Small intestine (tissue), 7 donors: ENCODE results near the gene HNMT. TPM values are rescaled to one million over a fixed set of nuclear protein-coding genes. Genes with fewer than 3 reads are reported as not detected.
"Not testable (repeated sequence)": the region's sequence is repeated elsewhere in the genome, so short reads cannot be mapped to it uniquely, and the experiment has no call there.

Source experiments
- DNase-seq, 2 donors: peaks; one replicate each; pipeline versions ENCODE4 v3.0.0 to v3.0.0-alpha.2; 2013
- FAIRE-seq: peaks from 2 replicates; lab custom pipeline; 2012; peaks lifted over from hg19 to GRCh38; lab: Jason Lieb, UNC
- H3K27ac ChIP-seq, 3 donors: one replicate each; pipeline ENCODE4 v1.5.1; 2013; ENCODE audit warnings: low read length in 2 of 3, mild to moderate bottlenecking in 2 of 3, control low read depth in 1 of 3, inconsistent platforms in 1 of 3, low read depth in 1 of 3, moderate library complexity in 1 of 3
- H3K27me3 ChIP-seq, 3 donors: one replicate each; pipeline ENCODE4 v1.6.1; 2013; ENCODE audit warnings: low read length in 3 of 3, inconsistent platforms in 1 of 3; ENCODE audit not compliant: control insufficient read depth in 3 of 3, insufficient read depth in 3 of 3
- H3K36me3 ChIP-seq, 3 donors: one replicate each; pipeline ENCODE4 v1.6.1; 2013; ENCODE audit warnings: low read length in 3 of 3, inconsistent platforms in 1 of 3, low read depth in 1 of 3, mild to moderate bottlenecking in 1 of 3, moderate library complexity in 1 of 3; ENCODE audit not compliant: control insufficient read depth in 3 of 3, insufficient read depth in 2 of 3
- H3K4me1 ChIP-seq, 3 donors: one replicate each; pipeline ENCODE4 v1.6.1; 2013; ENCODE audit warnings: low read length in 2 of 3, inconsistent platforms in 1 of 3, low read depth in 1 of 3, mild to moderate bottlenecking in 1 of 3, moderate library complexity in 1 of 3; ENCODE audit not compliant: control insufficient read depth in 3 of 3, insufficient read depth in 2 of 3
- H3K4me3 ChIP-seq, 3 donors: one replicate each; pipeline ENCODE4 v1.5.1; 2013; ENCODE audit warnings: low read length in 3 of 3, control low read depth in 1 of 3, inconsistent platforms in 1 of 3, low read depth in 1 of 3, mild to moderate bottlenecking in 1 of 3, moderate library complexity in 1 of 3
- H3K9me3 ChIP-seq, 2 donors: one replicate each; pipeline ENCODE4 v1.6.1; 2013; ENCODE audit warnings: low read depth in 1 of 2, low read length in 1 of 2; ENCODE audit not compliant: control insufficient read depth in 2 of 2, insufficient read depth in 1 of 2
- whole genome bisulfite sequencing, 3 donors: extraction: QIAGEN DNeasy Blood & Tissue Kit; methylation state at CpG; one replicate each; pipeline ENCODE4 v1.1.7; 2013; 5-methylcytosine and 5-hydroxymethylcytosine counted together
- polyA plus RNA-seq, 4 donors: library from polyadenylated mRNA; stranded (reverse) in 3 of 4; unstranded in 1 of 4; fragments of 200-250 nt in 3 of 4; fragments of 120-200 nt in 1 of 4; gene quantifications; one replicate each; pipeline versions ENCODE4 v1.2.1 to v1.2.3, GENCODE V29; 2013
- donor health status: healthy with polysubstance abuse.
- donor health status: control.
- donor health status: control.
- donor health status: Bipolar disorder and iron deficiency.
- donor health status: healthy.

HNMT gene
- polyA plus RNA-seq, 4 donors: 22.8 to 96.9 (median 32.0) TPM

GRCh38 chr2:138032334-138032733 lies 68.1 kb downstream of the HNMT start:
- H3K4me3 ChIP-seq: no peak overlapping the region
- FAIRE-seq (no peak), DNase-seq (no peak)
- no peaks in the 10 kb centered on the region for H3K36me3 ChIP-seq
- no peak overlapping the region for H3K27ac ChIP-seq
- H3K4me1 ChIP-seq: peaks cover 0 to 5% (median 0%) of the 10 kb centered on the region in 3 donors
- H3K9me3 ChIP-seq: no peaks in the 10 kb centered on the region
- WGBS, 3 donors: 62 to 78% (median 67%) methylated on average over 2 of the region's 2 CpGs
- H3K27me3 ChIP-seq: no peaks in the 10 kb centered on the region

GRCh38 chr2:138034536-138034935 lies 70.3 kb downstream of the HNMT start:
- FAIRE-seq: no peak
- Histone ChIP-seq H3K9me3 (no peaks in the 10 kb centered on the region), H3K27me3 (no peaks in the 10 kb centered on the region), H3K27ac (no peak overlapping the region), H3K36me3 (no peaks in the 10 kb centered on the region), H3K4me1 (peaks cover 0 to 5% (median 0%) of the 10 kb centered on the region in 3 donors), H3K4me3 (no peak overlapping the region)
- no peak for DNase-seq
- WGBS, 3 donors: 87 to 92% (median 88%) methylated on average over 3 of the region's 3 CpGs

DNA sequence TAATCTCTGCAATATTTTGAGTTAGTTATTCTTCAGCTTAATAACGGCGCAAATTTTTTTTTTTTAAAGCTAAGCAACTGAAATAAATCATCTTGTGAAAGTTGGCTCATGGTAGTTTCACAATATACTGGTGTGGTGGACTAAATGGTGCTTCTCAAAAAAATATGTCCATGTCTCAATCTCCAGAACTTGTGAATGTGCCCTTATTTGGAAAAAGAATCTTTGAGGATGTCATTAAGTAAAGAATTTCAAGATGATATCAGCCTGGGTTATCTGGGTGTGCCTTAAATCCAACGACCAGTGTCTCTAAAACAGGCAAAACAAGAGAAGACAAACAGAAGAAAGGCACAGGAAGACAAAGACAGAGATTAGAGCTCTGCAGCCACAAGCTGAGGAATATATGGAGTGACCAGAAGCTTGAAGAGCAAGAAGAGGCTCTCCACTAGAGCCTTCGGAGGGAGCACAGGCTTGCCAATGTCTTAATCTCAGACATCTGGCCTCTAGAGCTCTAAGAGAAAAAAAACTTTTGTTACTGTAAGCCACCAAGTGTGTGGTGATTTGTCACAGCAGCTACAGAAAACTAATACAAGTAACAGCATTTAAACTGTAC lies 71.4 kb downstream of the HNMT start:
- Histone ChIP-seq H3K36me3 (no peaks in the 10 kb centered on the region), H3K4me3 (no peak overlapping the region), H3K27me3 (no peaks in the 10 kb centered on the region), H3K9me3 (no peaks in the 10 kb centered on the region), H3K4me1 (peaks cover 0 to 5% (median 0%) of the 10 kb centered on the region in 3 donors), H3K27ac (no peak overlapping the region)
- 66 to 72% (median 69%) methylated on average over 4 of the region's 4 CpGs for WGBS, 3 donors
- FAIRE-seq (no peak), DNase-seq (no peak)

- Histone ChIP-seq H3K27ac (no peak overlapping the region), H3K27me3 (no peaks in the 10 kb centered on the region), H3K36me3 (no peaks in the 10 kb centered on the region), H3K4me3 (no peak overlapping the region), H3K9me3 (no peaks in the 10 kb centered on the region), H3K4me1 (peaks cover 0 to 5% (median 0%) of the 10 kb centered on the region in 3 donors)
- 82 to 94% (median 92%) methylated on average over 5 of the region's 5 CpGs for WGBS, 3 donors
- no peak for DNase-seq
- no peak for FAIRE-seq
These were observed 72.2 kb downstream of the HNMT start for GRCh38 chr2:138036522-138036921.

DNA sequence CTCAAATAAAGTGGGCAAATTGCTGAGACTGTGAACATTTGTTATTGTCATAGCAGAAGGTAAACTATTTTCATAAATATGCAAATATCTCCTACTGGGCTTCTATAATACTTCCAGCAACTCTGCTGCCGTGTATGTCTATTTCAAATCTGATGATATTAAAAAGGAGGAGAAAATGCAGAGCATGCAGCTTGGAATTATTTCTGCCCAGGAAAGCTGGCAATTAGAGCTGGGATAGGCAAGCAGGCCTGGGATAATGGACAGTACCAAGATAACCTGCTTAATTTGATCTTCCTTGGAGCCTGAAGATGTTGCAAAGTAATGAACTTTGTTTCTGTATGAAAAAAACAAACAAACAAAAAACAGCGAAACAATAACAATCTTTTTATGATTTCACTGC lies 72.8 kb downstream of the HNMT start:
- Histone ChIP-seq H3K36me3 (no peaks in the 10 kb centered on the region), H3K4me3 (no peak overlapping the region), H3K9me3 (no peaks in the 10 kb centered on the region), H3K27me3 (no peaks in the 10 kb centered on the region), H3K27ac (no peak overlapping the region), H3K4me1 (peaks cover 0 to 5% (median 0%) of the 10 kb centered on the region in 3 donors)
- DNase-seq: no peak
- 89 to 91% (median 91%) methylated on average over 2 of the region's 2 CpGs for WGBS, 3 donors
- FAIRE-seq: no peak

GRCh38 chr2:138040616-138041015 lies 76.3 kb downstream of the HNMT start:
- Histone ChIP-seq H3K27me3 (no peaks in the 10 kb centered on the region), H3K9me3 (no peaks in the 10 kb centered on the region), H3K36me3 (no peaks in the 10 kb centered on the region), H3K27ac (no peak overlapping the region), H3K4me3 (no peak overlapping the region), H3K4me1 (peaks cover 0 to 3% (median 0%) of the 10 kb centered on the region in 3 donors)
- no peak for DNase-seq
- 79 to 83% (median 82%) methylated on average over 5 of the region's 5 CpGs for WGBS, 3 donors
- no peak for FAIRE-seq

DNA sequence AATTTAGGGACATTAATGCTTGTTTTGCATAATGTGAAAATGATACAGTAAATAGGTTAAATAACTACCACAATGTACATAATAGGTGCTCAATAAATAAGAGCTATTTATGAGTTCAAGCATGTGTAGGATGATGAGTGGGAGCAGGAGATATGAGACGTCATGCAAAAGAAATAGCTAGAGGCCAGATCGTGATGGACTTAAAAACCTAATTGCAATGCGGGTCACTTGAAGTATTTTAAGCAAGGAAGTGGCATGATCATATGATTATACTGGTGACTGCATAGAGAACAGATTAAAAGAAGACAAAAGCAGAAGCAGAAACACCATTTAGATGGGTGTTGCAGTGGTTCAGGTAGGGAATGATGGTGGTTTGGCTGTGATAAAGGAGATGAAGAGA lies 78.0 kb downstream of the HNMT start:
- WGBS, 3 donors: 91 to 95% (median 93%) methylated on average over 3 of the region's 3 CpGs
- Histone ChIP-seq H3K27me3 (no peaks in the 10 kb centered on the region), H3K27ac (no peak overlapping the region), H3K4me3 (no peak overlapping the region), H3K4me1 (no peaks in the 10 kb centered on the region), H3K36me3 (no peaks in the 10 kb centered on the region), H3K9me3 (no peaks in the 10 kb centered on the region)
- DNase-seq (no peak), FAIRE-seq (no peak)

DNA sequence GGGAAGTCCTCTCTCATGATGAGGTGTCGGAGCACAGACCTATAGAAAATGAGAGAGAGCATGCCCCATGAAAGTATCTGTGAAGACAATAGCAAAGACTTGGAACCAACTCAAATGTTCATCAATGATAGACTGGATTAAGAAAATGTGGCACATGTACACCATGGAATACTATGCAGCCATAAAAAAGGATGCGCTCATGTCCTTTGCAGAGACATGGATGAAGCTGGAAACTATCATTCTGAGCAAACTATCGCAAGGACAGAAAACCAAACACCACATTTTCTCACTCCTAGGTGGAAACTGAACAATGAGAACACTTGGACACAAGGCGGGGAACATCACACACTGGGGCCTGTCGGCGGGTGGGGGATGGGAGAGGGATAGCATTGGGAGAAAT lies 79.3 kb downstream of the HNMT start:
- not testable (repeated sequence) for H3K27ac ChIP-seq, FAIRE-seq
- WGBS, 3 donors: 96 to 98% (median 97%) methylated on average over 6 of the region's 6 CpGs

GRCh38 chr2:138058427-138058826 lies 94.2 kb downstream of the HNMT start:
- no peaks in the 10 kb centered on the region for H3K4me1 ChIP-seq
- DNase-seq (peak; percentile 10 to 33), FAIRE-seq (no peak)
- 0 to 7% (median 1%) methylated on average over 1 of the region's 1 CpG for WGBS, 3 donors
- H3K27me3 ChIP-seq: no peaks in the 10 kb centered on the region
- peak overlapping the region in 1 of 3 donors; percentile 10 for H3K27ac ChIP-seq
- H3K36me3 ChIP-seq: no peaks in the 10 kb centered on the region
- peaks cover 0 to 3% of the 10 kb centered on the region in 2 donors for H3K9me3 ChIP-seq
- no peak overlapping the region for H3K4me3 ChIP-seq

More for the DNA sequence above, 79.3 kb downstream of the HNMT start:
- H3K9me3 ChIP-seq, H3K4me1 ChIP-seq, DNase-seq, H3K27me3 ChIP-seq, H3K4me3 ChIP-seq, H3K36me3 ChIP-seq: not testable (repeated sequence)
